K562 (cell line): ENCODE results near the gene TMEM203. TPM values are rescaled to one million over a fixed set of nuclear protein-coding genes. Genes with fewer than 3 reads are reported as not detected.
A peak's percentile ranks its signal among the peaks of the same experiment; 100 is the strongest.

ENCODE experiments used
- CREB1 ChIP-seq, 2 experiments: sonication (generic) in 1 of 2; formaldehyde crosslinking in 1 of 2; IDR thresholded peaks; 2 replicates each; pipeline versions ENCODE4 v1.6.1 to v1.8.0; 2012 to 2022; ENCODE audit warnings: inconsistent platforms in 1 of 2, mild to moderate bottlenecking in 1 of 2, missing genetic modification reagents in 1 of 2, moderate library complexity in 1 of 2
- CXXC5 ChIP-seq: fragments of 250-450 bp; sonication (Bioruptor Pico); IDR thresholded peaks from 2 replicates; pipeline ENCODE4 v1.8.0; 2022; ENCODE audit warnings: inconsistent platforms, mild to moderate bottlenecking, moderate library complexity
- ESRRA ChIP-seq: fragments of 450-650 bp; IDR thresholded peaks from 2 replicates; pipeline ENCODE4 v1.6.1; 2014; ENCODE audit warnings: low read depth, mild to moderate bottlenecking, moderate library complexity, borderline replicate concordance
- ETS1 ChIP-seq: conservative IDR thresholded peaks from 2 replicates; pipeline ENCODE4 v1.6.1; 2011; ENCODE audit warnings: low read depth, mild to moderate bottlenecking, low read length; ENCODE audit not compliant: control insufficient read depth
- FOXM1 ChIP-seq, 2 experiments: fragments of 450-650 bp in 1 of 2; sonication (generic) in 1 of 2; formaldehyde crosslinking in 1 of 2; IDR thresholded peaks; 2 replicates each; pipeline versions ENCODE4 v1.6.1 to v1.9.0; 2017 to 2022; ENCODE audit warnings: low read depth in 2 of 2, mild to moderate bottlenecking in 2 of 2, missing genetic modification reagents in 1 of 2, moderate library complexity in 1 of 2
- MECOM ChIP-seq: fragments of 250-450 bp; sonication (Bioruptor Pico); IDR thresholded peaks from 2 replicates; pipeline ENCODE4 v1.8.0; 2022; ENCODE audit warnings: inconsistent platforms
- MEF2A ChIP-seq: IDR thresholded peaks from 2 replicates; pipeline ENCODE4 v1.6.1; 2011; ENCODE audit warnings: low read depth, mild to moderate bottlenecking, low read length, moderate library complexity; ENCODE audit not compliant: control insufficient read depth
- MEF2D ChIP-seq: conservative IDR thresholded peaks from 2 replicates; pipeline ENCODE4 v1.6.1; 2016; ENCODE audit warnings: low read depth, missing genetic modification characterization, missing compliant biosample characterization
- MLX ChIP-seq, 2 experiments: fragments of 450-650 bp in 1 of 2; sonication (generic) in 1 of 2; formaldehyde crosslinking; conservative IDR thresholded peaks; 2 replicates each; pipeline versions ENCODE4 v1.4.0 to v1.8.1; 2020 to 2022; ENCODE audit warnings: mild to moderate bottlenecking in 1 of 2, missing genetic modification reagents in 1 of 2
- MNT ChIP-seq, 2 experiments: fragments of 450-650 bp; conservative IDR thresholded peaks; 2 replicates each; pipeline ENCODE4 v1.6.1; 2017; ENCODE audit warnings: mild to moderate bottlenecking in 2 of 2, moderate library complexity in 2 of 2
- NUFIP1 ChIP-seq: fragments of 450-650 bp; IDR thresholded peaks from 2 replicates; pipeline ENCODE4 v1.6.1; 2018; ENCODE audit not compliant: partially characterized antibody
- SP1 ChIP-seq: sonication (generic); formaldehyde crosslinking; IDR thresholded peaks from 2 replicates; pipeline ENCODE4 v1.8.1; 2022; ENCODE audit warnings: mild to moderate bottlenecking, missing genetic modification reagents
- SUPT5H ChIP-seq: fragments of 450-650 bp; IDR thresholded peaks from 2 replicates; pipeline ENCODE4 v1.6.1; 2016
- UBTF ChIP-seq, 2 experiments: IDR thresholded peaks; 2 replicates each; pipeline ENCODE4 v1.6.1; 2012; ENCODE audit warnings: improper control_type of control experiment in 2 of 2, low read depth in 2 of 2, low read length in 2 of 2, borderline replicate concordance in 1 of 2
- ZKSCAN1 ChIP-seq: fragments of 150-350 bp; IDR thresholded peaks from 2 replicates; pipeline ENCODE4 v1.6.1; 2016; ENCODE audit warnings: low read depth, low read length
- ZNF232 ChIP-seq: sonication (generic); formaldehyde crosslinking; IDR thresholded peaks from 2 replicates; pipeline ENCODE4 v1.8.0; 2022; ENCODE audit warnings: mild to moderate bottlenecking, missing genetic modification reagents
- ZNF740 ChIP-seq, 3 experiments: fragments of 200-800 bp in 1 of 3; sonication (Bioruptor generic) in 1 of 3; sonication (generic) in 1 of 3; formaldehyde crosslinking in 1 of 3; IDR thresholded peaks; 2 replicates each; pipeline versions ENCODE4 v1.6.1 to v1.8.0; 2016 to 2022; ENCODE audit warnings: mild to moderate bottlenecking in 2 of 3, missing compliant biosample characterization in 2 of 3, missing genetic modification characterization in 2 of 3, missing genetic modification reagents in 1 of 3
- polyA plus RNA-seq, 8 experiments: library from polyadenylated mRNA; depleted of rRNA in 4 of 8; stranded (reverse) in 5 of 8; unstranded in 3 of 8; fragments of >200 nt; fragmentation: Nextera tagmentation in 2 of 8; fragmentation: Illumina TruSeq in 1 of 8; extraction: Ambion mirVana in 2 of 8; extraction: Trizol in 1 of 8; gene quantifications; 2 replicates each; pipeline versions ENCODE4 v1.2.1 to v1.2.3, GENCODE V29; 2011 to 2014; ENCODE audit warnings: inconsistent platforms in 1 of 8, missing spikeins in 1 of 8
- total RNA-seq, 7 experiments: library from RNA; depleted of rRNA in 6 of 7; stranded (reverse); fragments of >200 nt in 6 of 7; fragmentation: Illumina TruSeq in 2 of 7; extraction: Trizol in 2 of 7; gene quantifications; 2 replicates each; pipeline versions ENCODE4 v1.2.1 to v1.2.3, GENCODE V29; 2011 to 2021; ENCODE audit warnings: low replicate concordance in 1 of 7

Gene TMEM203
- total and polyA plus RNA-seq, 9 of the 15 experiments (the other 6 are each of a cell fraction or from before 2014, with no cell fraction given): 8.8 to 59.5 (median 37.6) TPM

- TF ChIP-seq SP1 (CRISPR knock-in tag) (peak; percentile 48; the same call in 1 of the 2 replicates), MECOM (CRISPR knock-in tag) (no peak), UBTF (IDR thresholded peaks at IDR 0.05; ENCODE audit: borderline replicate concordance in 1 of 2, low read depth in 2 of 2, low read length in 2 of 2) (0 out of 4 replicates have a peak, but pooled peaks have one; percentile 29 to 39), ETS1 (peak; percentile 80; the same call in 1 of the 2 replicates), FOXM1 (IDR thresholded peaks at IDR 0.05; ENCODE audit: low read depth) (no peak), FOXM1 (CRISPR knock-in tag; IDR thresholded peaks at IDR 0.05; ENCODE audit: low read depth) (no peak), MNT (conservative IDR thresholded peaks at IDR 0.05) (peak; percentile 78 to 92), SUPT5H (peak; percentile 77), CXXC5 (CRISPR knock-in tag) (peak; percentile 82), NUFIP1 (no peak), ZNF232 (CRISPR knock-in tag) (peak; percentile 75; the same call in 1 of the 2 replicates), ESRRA (peak; percentile 65), ZNF740 (CRISPR knock-in tag; IDR thresholded peaks at IDR 0.05) (no peak), ZNF740 (tag; IDR thresholded peaks at IDR 0.05) (no peak), MEF2A (no peak), MLX (CRISPR knock-in tag; conservative IDR thresholded peaks at IDR 0.05) (peak in 1 of 2 experiments; percentile 74; a peak in 1 of 4 replicates), ZKSCAN1 (0 out of 2 replicates have a peak, but pooled peaks have one; percentile 34), CREB1 (IDR thresholded peaks at IDR 0.05) (peak; percentile 95), CREB1 (CRISPR knock-in tag; IDR thresholded peaks at IDR 0.05) (peak; percentile 98), MEF2D (tag) (no peak)
Measured at GRCh38 chr9:137205126-137206069, at the start of gene TMEM203, which contains the start of gene NDOR1 (continued).
